GM18519 (cell line): ENCODE data around the gene P2RX7.
"Not testable (repeated sequence)": the region's sequence is repeated elsewhere in the genome, so short reads cannot be mapped to it uniquely, and the experiment has no call there.

Experiments used
- ATAC-seq: cut with Tn5 transposase; IDR thresholded peaks from one replicate; pipeline ENCODE4 v1.9.1; 2021; ENCODE audit warnings: mild to moderate bottlenecking, moderate library complexity; ENCODE audit not compliant: unreplicated experiment, low FRiP score

The P2RX7 gene

GRCh38 chr12:121167951-121168350, 35.3 kb downstream of the P2RX7 start:
- ATAC-seq: no peak

DNA sequence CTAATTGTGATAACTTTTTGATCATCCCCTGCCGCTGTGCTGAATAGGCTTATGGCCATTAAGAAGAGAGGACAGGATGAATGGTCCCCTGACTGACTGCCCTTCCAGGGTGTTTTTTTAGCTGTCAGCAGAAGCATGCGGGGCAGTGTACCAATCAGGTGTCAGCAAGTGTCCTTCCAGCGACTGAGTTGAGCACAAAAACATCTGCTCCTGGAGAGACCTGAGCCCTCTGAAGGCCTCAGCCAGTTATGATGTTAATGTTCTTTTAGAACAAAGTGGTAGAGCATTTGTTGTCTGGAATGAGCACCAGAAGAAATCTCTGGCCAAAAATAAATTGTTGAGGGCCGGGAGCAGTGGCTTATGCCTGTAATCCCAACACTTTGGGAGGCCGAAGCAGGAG, 37.5 kb downstream of the P2RX7 start:
- no peak for ATAC-seq

- ATAC-seq: no peak
Measured at GRCh38 chr12:121170611-121171260, 38.1 kb downstream of the P2RX7 start.

DNA sequence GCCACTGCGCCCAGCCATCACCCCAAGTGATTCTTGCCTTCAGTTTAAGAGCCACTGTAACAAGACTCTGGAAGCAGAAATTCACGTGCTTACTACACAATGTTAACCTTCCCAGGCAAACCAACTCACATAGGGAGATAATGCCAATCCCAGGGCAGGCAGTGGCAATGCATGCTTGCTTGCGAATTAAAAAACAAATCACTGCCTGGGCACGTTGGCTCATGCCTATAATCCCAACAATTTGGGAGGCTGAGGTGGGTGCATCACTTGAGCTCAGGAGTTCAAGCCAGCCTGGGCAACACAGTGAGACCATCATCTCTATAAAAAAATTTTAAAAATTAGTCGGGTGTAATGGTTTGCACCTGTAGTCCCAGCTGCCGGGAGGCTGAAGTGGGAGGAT, 39.5 kb downstream of the P2RX7 start:
- no peak for ATAC-seq

- no peak for ATAC-seq
Measured at GRCh38 chr12:121175383-121176119, 42.9 kb downstream of the P2RX7 start.

DNA sequence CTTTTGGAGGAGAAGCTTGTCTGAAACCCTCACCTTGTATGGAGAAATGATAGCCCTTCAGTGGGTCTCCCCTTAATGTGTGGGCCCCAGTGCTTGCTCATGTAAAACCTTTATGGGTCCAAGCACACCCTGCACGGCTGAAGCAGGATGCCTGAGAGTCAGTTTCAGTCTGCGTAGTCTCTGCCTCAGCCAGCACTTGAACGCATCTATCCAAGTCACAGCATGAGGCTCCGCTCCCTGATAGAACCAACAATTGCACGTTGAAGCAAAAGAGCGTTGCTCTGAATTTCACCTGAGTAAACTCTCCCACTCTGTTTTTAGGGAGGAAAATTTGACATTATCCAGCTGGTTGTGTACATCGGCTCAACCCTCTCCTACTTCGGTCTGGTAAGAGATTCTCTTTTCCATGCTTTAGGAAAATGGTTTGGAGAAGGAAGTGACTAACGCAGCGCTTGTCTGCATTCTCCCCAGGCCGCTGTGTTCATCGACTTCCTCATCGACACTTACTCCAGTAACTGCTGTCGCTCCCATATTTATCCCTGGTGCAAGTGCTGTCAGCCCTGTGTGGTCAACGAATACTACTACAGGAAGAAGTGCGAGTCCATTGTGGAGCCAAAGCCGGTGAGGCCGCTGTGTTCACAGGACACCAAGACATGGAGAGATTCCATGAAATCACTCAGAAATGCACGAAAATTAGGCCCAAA, 44.3 kb downstream of the P2RX7 start:
- ATAC-seq: no peak

- no peak for ATAC-seq
Measured at GRCh38 chr12:121181181-121181580, 48.5 kb downstream of the P2RX7 start.

DNA sequence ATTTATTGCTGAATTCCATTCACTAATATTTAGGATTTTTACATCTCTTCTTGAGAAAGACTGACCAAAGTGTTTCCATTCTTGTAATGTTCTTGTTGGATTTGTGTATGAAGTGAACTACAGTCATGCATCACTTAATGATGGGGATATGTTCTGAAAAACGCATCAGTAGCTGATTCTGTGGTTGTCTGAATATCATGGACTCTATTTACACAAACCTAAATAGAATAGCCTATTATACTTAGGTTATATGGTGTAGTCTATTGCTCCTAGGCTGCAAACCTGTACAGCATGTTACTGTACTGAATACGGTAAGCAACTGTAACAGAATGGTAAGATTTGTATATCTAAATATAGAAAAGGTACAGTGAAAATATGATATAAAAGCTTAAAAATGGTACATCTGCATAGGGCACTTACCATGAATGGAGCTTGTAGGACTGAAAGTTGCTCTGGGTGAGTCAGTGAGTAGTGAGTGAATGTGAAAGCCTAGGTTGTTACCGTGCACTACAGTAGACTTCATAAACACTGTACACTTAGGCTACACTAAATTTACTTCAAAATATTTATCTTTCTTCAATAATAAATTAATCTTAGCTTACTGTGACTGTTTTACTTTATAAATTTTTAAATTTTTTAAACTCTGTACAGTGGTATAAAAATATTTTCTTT, 49.7 kb downstream of the P2RX7 start:
- no peak for ATAC-seq

DNA sequence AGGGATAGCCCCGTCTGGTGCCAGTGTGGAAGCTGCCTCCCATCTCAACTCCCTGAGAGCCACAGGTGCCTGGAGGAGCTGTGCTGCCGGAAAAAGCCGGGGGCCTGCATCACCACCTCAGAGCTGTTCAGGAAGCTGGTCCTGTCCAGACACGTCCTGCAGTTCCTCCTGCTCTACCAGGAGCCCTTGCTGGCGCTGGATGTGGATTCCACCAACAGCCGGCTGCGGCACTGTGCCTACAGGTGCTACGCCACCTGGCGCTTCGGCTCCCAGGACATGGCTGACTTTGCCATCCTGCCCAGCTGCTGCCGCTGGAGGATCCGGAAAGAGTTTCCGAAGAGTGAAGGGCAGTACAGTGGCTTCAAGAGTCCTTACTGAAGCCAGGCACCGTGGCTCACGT, 51.7 kb downstream of the P2RX7 start:
- ATAC-seq: no peak

- ATAC-seq: no peak
Measured at GRCh38 chr12:121184984-121185889, 52.6 kb downstream of the P2RX7 start.

DNA sequence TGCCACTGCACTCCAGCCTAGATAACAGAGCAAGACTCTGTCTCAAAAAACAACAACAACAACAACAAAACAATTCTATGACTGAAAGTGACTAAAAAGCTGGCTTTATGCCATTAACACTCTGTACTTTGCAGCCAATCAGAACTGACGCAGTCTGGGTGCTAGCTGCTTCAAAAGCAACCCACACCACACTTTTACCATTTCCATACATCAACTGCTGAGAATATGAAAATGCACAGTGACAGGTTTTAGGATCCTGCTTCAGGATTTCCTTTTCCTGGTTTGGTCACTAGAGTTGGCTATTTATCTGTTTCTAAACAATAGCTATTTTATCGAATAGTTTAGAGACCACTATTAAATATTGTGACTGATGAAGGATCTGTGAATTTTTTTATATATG, 54.1 kb downstream of the P2RX7 start:
- no peak for ATAC-seq

- no peak for ATAC-seq
Measured at GRCh38 chr12:121187501-121187900, 54.8 kb downstream of the P2RX7 start.

- ATAC-seq: no peak
Measured at GRCh38 chr12:121188227-121188626, 55.6 kb downstream of the P2RX7 start.

- no peak for ATAC-seq
Measured at GRCh38 chr12:121189131-121189530, 56.5 kb downstream of the P2RX7 start.

GRCh38 chr12:121189619-121190155, 57.0 kb downstream of the P2RX7 start:
- ATAC-seq: no peak

DNA sequence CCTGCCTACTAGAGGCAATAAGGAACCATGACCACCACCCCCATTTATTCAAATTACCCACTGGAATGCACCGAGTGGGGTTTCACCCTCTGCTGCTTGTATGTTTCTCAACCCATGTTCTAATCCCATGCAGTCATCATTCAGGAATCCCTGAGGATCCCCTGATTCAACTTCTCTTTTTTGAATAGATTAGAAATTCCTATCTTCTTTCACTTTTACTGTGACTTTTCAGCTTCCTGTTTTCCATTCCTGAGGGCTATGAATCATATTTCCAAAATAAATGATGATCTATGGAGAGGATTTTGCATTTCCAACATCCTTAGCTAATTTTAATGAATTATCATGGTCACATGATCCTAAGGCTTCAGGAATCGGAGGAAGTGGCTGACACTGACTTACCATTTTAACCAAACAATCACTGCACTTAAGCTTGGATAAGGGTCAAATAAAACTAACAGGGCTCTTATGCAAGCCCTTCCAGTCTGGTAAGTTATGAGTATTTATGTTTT, 57.9 kb downstream of the P2RX7 start:
- no peak for ATAC-seq

DNA sequence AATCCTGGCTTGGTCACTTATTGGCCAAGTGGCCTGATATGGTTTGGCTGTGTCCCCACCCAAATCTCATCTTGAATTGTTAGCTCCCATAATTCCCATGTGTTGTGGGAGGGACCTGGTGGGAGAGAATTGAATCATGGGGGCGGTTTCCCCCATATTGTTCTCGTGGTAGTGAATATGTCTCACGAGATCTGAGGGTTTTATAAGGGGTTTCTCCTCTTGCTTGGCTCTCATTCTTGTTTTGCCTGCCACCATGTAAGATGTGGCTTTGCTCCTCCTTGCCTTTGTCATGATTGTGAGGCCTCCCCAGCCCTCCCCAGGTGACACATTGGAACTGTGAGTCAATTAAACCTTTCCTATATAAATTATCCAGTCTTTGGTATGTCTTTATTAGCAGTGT, 58.5 kb downstream of the P2RX7 start:
- no peak for ATAC-seq

GRCh38 chr12:121196902-121197301, 64.2 kb downstream of the P2RX7 start:
- ATAC-seq: no peak

GRCh38 chr12:121198949-121199348, 66.3 kb downstream of the P2RX7 start:
- ATAC-seq: no peak

DNA sequence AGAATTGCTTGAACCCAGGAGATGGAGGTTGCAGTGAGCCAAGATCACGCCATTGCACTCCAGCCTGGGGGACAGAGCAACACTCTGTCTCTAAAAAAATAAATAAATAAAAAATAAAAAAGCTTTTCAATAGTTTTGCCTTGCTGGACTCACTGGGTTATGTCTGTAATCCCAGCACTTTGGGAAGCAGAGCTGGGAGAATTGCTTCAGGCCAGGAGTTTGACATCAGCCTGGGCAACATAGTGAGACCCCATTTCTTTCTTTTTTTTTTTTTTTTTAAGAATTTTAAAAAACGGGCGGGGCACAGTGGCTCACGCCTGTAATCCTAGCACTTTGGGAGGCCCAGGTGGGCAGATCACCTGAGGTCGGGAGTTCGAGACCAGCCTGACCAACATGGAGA, 68.5 kb downstream of the P2RX7 start:
- ATAC-seq: not testable (repeated sequence)
